8988T (cell line): Measurements from ENCODE around the gene COX7B.

Source experiments
- DNase-seq: peaks from one replicate; pipeline ENCODE4 v3.0.0; 2011

The COX7B gene

GRCh38 chrX:77945910-77946545, 46.8 kb downstream of the COX7B start:
- DNase-seq: no peak

- no peak for DNase-seq
Observed at GRCh38 chrX:77946571-77946970, 47.3 kb downstream of the COX7B start.

- no peak for DNase-seq
Observed at GRCh38 chrX:77949840-77950239, 50.6 kb downstream of the COX7B start.

- no peak for DNase-seq
Observed at GRCh38 chrX:77952173-77952572, 52.9 kb downstream of the COX7B start.

GRCh38 chrX:77953302-77953701, 54.0 kb downstream of the COX7B start:
- no peak for DNase-seq

- DNase-seq: no peak
Observed at GRCh38 chrX:77953708-77954107, 54.4 kb downstream of the COX7B start.
